Ecto neural progenitor cell (in vitro differentiated cells): Measurements from ENCODE around the gene PML.
A peak's percentile ranks its signal among the peaks of the same experiment; 100 is the strongest.

Experiments
- DNase-seq: peaks from one replicate; pipeline ENCODE4 v3.0.0-alpha.2; 2018; ENCODE audit warnings: low spot score

Gene PML

GRCh38 chr15:74010929-74011540 is 16.5 kb downstream of the PML start:
- no peak for DNase-seq

- DNase-seq, result no peak
Measured at GRCh38 chr15:74011610-74012009, 17.1 kb downstream of the PML start.

GRCh38 chr15:74013374-74013894 is 18.9 kb downstream of the PML start:
- DNase-seq, result no peak

GRCh38 chr15:74019734-74020133 is 25.2 kb downstream of the PML start:
- no peak for DNase-seq

- DNase-seq, result no peak
Measured at GRCh38 chr15:74022706-74023470, 28.4 kb downstream of the PML start.

- DNase-seq, result no peak
Measured at GRCh38 chr15:74024687-74025086, 30.2 kb downstream of the PML start.

GRCh38 chr15:74025436-74025835 is 30.9 kb downstream of the PML start:
- no peak for DNase-seq

GRCh38 chr15:74027688-74028087 is 33.2 kb downstream of the PML start:
- no peak for DNase-seq

- DNase-seq, result no peak
Measured at GRCh38 chr15:74028646-74029045, 34.1 kb downstream of the PML start.

- DNase-seq, result no peak
Measured at GRCh38 chr15:74032046-74032445, 37.5 kb downstream of the PML start.

GRCh38 chr15:74032606-74033561 is 38.4 kb downstream of the PML start:
- no peak for DNase-seq

GRCh38 chr15:74034206-74034755 is 39.8 kb downstream of the PML start:
- no peak for DNase-seq

GRCh38 chr15:74035121-74036017 is 40.9 kb downstream of the PML start:
- no peak for DNase-seq

- DNase-seq, result peak; percentile 78
Measured at GRCh38 chr15:74036271-74037170, 42.0 kb downstream of the PML start.

GRCh38 chr15:74037171-74038117 is 42.9 kb downstream of the PML start:
- DNase-seq, result no peak

- DNase-seq, result no peak
Measured at GRCh38 chr15:74038707-74039655, 44.5 kb downstream of the PML start.

- DNase-seq, result no peak
Measured at GRCh38 chr15:74039656-74040010, 45.1 kb downstream of the PML start.
